ENCODE measurements around the gene ESRRA. TPM values are rescaled to one million over a fixed set of nuclear protein-coding genes. Genes with fewer than 3 reads are reported as not detected.

The ESRRA gene
- total RNA-seq, 6 experiments from 2014 or later = 18.9 to 25.0 (median 21.7) TPM

- no peak for DNase-seq
- peaks cover 33% of the 10 kb centered on the region for H3K36me3 Mint-ChIP-seq (ENCODE audit: low read depth)
Measured at GRCh38 chr11:64260147-64260708, 45.1 kb upstream of the ESRRA start.

DNA sequence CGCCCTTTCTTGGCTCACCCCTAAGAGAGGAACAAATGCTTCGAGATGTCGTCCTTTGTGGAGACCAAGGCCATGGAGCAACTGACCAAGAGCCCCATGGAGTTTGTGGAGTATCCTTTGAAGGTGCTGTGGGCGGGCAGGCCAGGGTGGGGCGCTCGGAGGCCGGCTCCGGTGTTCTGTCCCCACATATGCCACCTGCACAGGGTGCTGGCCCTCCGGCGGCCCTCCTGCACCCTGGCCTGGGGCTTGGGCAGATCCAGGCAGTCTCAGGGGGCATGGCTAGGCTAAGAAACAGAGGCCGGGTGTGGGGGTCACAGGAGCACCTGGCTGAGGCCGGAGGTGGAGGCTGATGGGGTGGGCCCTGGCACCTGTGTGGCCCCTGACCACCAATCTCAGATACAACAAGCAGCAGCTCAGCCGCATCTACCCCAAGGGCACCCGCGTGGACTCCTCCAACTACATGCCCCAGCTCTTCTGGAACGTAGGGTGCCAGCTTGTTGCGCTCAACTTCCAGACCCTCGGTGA lies 43.7 kb upstream of the ESRRA start:
- Mint-ChIP-seq H3K27ac (no peak overlapping the region), H3K9me3 (no peaks in the 10 kb centered on the region), H3K36me3 (ENCODE audit: low read depth) (peaks cover 39% of the 10 kb centered on the region), H3K4me3 (no peak overlapping the region), H3K27me3 (ENCODE audit: insufficient read depth) (peaks cover 6% of the 10 kb centered on the region), H3K4me1 (ENCODE audit: low read depth) (peaks cover 21% of the 10 kb centered on the region)
- TF ChIP-seq CTCF (IDR thresholded peaks at IDR 0.05) = no peak
- no peak for DNase-seq

More at GRCh38 chr11:64260147-64260708, 45.1 kb upstream of the ESRRA start:
- Mint-ChIP-seq H3K4me3 (no peak overlapping the region), H3K9me3 (no peaks in the 10 kb centered on the region), H3K27me3 (ENCODE audit: insufficient read depth) (peaks cover 4% of the 10 kb centered on the region), H3K4me1 (ENCODE audit: low read depth) (peaks cover 8% of the 10 kb centered on the region), H3K27ac (peak overlapping the region; percentile 42; the same call in 1 of the 2 replicates)
- no peak for TF ChIP-seq CTCF (IDR thresholded peaks at IDR 0.05)

- Mint-ChIP-seq H3K4me1 (ENCODE audit: low read depth) (peaks cover 22% of the 10 kb centered on the region), H3K4me3 (no peak overlapping the region), H3K36me3 (ENCODE audit: low read depth) (peaks cover 39% of the 10 kb centered on the region), H3K27me3 (ENCODE audit: insufficient read depth) (peaks cover 6% of the 10 kb centered on the region), H3K9me3 (no peaks in the 10 kb centered on the region), H3K27ac (peak overlapping the region; percentile 84)
- DNase-seq = no peak
- no peak for TF ChIP-seq CTCF (IDR thresholded peaks at IDR 0.05)
Measured at GRCh38 chr11:64262271-64263002, 42.9 kb upstream of the ESRRA start.

- H3K9me3 Mint-ChIP-seq = no peaks in the 10 kb centered on the region
- peaks cover 41% of the 10 kb centered on the region for H3K36me3 Mint-ChIP-seq (ENCODE audit: low read depth)
- peaks cover 5% of the 10 kb centered on the region for H3K27me3 Mint-ChIP-seq (ENCODE audit: insufficient read depth)
- H3K27ac Mint-ChIP-seq = peak overlapping the region; percentile 84
- H3K4me3 Mint-ChIP-seq = no peak overlapping the region
- no peak; the same call in 1 of the 2 replicates for TF ChIP-seq CTCF (IDR thresholded peaks at IDR 0.05)
- peak; percentile 47 for DNase-seq
- H3K4me1 Mint-ChIP-seq (ENCODE audit: low read depth) = peaks cover 31% of the 10 kb centered on the region
Measured at GRCh38 chr11:64263021-64263946, 42.0 kb upstream of the ESRRA start.

DNA sequence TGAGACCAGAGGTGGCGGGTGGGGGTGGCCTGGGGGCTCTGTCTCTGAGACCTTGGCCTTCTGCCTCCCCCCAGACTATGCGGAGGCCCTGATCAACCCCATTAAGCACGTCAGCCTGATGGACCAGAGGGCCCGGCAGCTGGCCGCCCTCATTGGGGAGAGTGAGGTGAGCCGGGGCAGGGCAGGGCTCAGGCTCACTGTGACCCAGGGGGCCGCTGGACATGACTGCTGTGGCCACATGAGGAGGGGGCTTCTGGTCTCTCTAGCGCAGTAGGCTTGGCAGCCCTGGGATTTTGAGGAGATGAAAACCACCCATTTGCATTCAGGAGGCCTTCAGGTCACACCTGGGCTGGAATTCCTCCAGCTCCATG lies 41.4 kb upstream of the ESRRA start:
- no peak overlapping the region for H3K4me3 Mint-ChIP-seq
- H3K27ac Mint-ChIP-seq = no peak overlapping the region
- H3K27me3 Mint-ChIP-seq (ENCODE audit: insufficient read depth) = peaks cover 9% of the 10 kb centered on the region
- DNase-seq = no peak
- peaks cover 42% of the 10 kb centered on the region for H3K36me3 Mint-ChIP-seq (ENCODE audit: low read depth)
- H3K9me3 Mint-ChIP-seq = no peaks in the 10 kb centered on the region
- no peak for TF ChIP-seq CTCF (IDR thresholded peaks at IDR 0.05)
- peaks cover 37% of the 10 kb centered on the region for H3K4me1 Mint-ChIP-seq (ENCODE audit: low read depth)
